CD4-positive, CD25-positive, alpha-beta regulatory T cell (primary cell): ENCODE measurements around the gene OAF. TPM values are rescaled to one million over a fixed set of nuclear protein-coding genes. Genes with fewer than 3 reads are reported as not detected.
"Not testable (repeated sequence)": the region's sequence is repeated elsewhere in the genome, so short reads cannot be mapped to it uniquely, and the experiment has no call there.

Source experiments
- ATAC-seq, 2 donors: fragments of 150-1000 bp; cut with Tn5 transposase; one replicate each; pipeline ENCODE4 v1.10.0; 2021; ENCODE audit warnings: low read depth in 2 of 2, moderate number of reproducible peaks in 2 of 2, moderate library complexity in 1 of 2
- DNase-seq, 3 donors: peaks; one replicate each; pipeline versions ENCODE4 v3.0.0 to v3.0.0-alpha.2; 2012 to 2022; ENCODE audit warnings: mixed read lengths in 1 of 3
- H3K27ac ChIP-seq: one replicate; pipeline ENCODE4 v1.7.0; 2013; ENCODE audit warnings: mild to moderate bottlenecking, low read length; ENCODE audit not compliant: insufficient read depth, poor library complexity, severe bottlenecking
- H3K27me3 ChIP-seq: one replicate; pipeline ENCODE4 v1.7.0; 2013; ENCODE audit warnings: low read length; ENCODE audit not compliant: control insufficient read depth, insufficient read depth
- H3K36me3 ChIP-seq: one replicate; pipeline ENCODE4 v1.7.0; 2013; ENCODE audit warnings: mild to moderate bottlenecking, low read length, moderate library complexity; ENCODE audit not compliant: control insufficient read depth, insufficient read depth
- H3K4me1 ChIP-seq: 2 replicates; pipeline ENCODE4 v1.7.0; 2013; ENCODE audit warnings: mild to moderate bottlenecking, low read length; ENCODE audit not compliant: insufficient read depth, control insufficient read depth, poor library complexity, severe bottlenecking
- H3K4me3 ChIP-seq: one replicate; pipeline ENCODE4 v1.7.0; 2013; ENCODE audit warnings: low read depth, mild to moderate bottlenecking, low read length, moderate library complexity
- H3K9me3 ChIP-seq, 2 experiments: 1 replicate in 1 of 2; 2 replicates in 1 of 2; pipeline ENCODE4 v1.7.0; 2013; ENCODE audit warnings: low read length in 2 of 2, mild to moderate bottlenecking in 1 of 2, moderate library complexity in 1 of 2; ENCODE audit not compliant: control insufficient read depth in 2 of 2
- H3K27ac Mint-ChIP-seq, 3 donors: one replicate each; pipeline ENCODE4 v1.8.0; 2020 to 2022; ENCODE audit warnings: mild to moderate bottlenecking in 3 of 3, mixed read lengths in 3 of 3, moderate library complexity in 2 of 3
- H3K27me3 Mint-ChIP-seq: one replicate; pipeline ENCODE4 v1.8.0; 2022; ENCODE audit warnings: mild to moderate bottlenecking, mixed read lengths
- H3K36me3 Mint-ChIP-seq: one replicate; pipeline ENCODE4 v1.8.0; 2020; ENCODE audit warnings: mixed read lengths
- H3K4me1 Mint-ChIP-seq, 4 donors: one replicate each; pipeline ENCODE4 v1.8.0; 2020 to 2022; ENCODE audit warnings: mixed read lengths in 4 of 4, mild to moderate bottlenecking in 1 of 4
- H3K4me3 Mint-ChIP-seq, 4 donors: one replicate each; pipeline ENCODE4 v1.8.0; 2020 to 2022; ENCODE audit warnings: mild to moderate bottlenecking in 4 of 4, mixed read lengths in 4 of 4, moderate library complexity in 3 of 4
- H3K9me3 Mint-ChIP-seq, 7 donors: one replicate each; pipeline ENCODE4 v1.8.0; 2020 to 2022; ENCODE audit warnings: mixed read lengths in 7 of 7, mild to moderate bottlenecking in 3 of 7, moderate library complexity in 2 of 7
- polyA plus RNA-seq, 4 donors: library from polyadenylated mRNA; unstranded; fragments of 300-500 nt; fragmentation: Illumina TruSeq; gene quantifications; one replicate each; pipeline ENCODE4 v1.2.3, GENCODE V29; 2021
- total RNA-seq: library from RNA; stranded (reverse); gene quantifications from one replicate; pipeline ENCODE4 v1.2.3, GENCODE V29; 2022

Gene OAF
- total and polyA plus RNA-seq, 5 donors from 2014 or later, result 0.38 to 1.2 (median 0.54) TPM

DNA sequence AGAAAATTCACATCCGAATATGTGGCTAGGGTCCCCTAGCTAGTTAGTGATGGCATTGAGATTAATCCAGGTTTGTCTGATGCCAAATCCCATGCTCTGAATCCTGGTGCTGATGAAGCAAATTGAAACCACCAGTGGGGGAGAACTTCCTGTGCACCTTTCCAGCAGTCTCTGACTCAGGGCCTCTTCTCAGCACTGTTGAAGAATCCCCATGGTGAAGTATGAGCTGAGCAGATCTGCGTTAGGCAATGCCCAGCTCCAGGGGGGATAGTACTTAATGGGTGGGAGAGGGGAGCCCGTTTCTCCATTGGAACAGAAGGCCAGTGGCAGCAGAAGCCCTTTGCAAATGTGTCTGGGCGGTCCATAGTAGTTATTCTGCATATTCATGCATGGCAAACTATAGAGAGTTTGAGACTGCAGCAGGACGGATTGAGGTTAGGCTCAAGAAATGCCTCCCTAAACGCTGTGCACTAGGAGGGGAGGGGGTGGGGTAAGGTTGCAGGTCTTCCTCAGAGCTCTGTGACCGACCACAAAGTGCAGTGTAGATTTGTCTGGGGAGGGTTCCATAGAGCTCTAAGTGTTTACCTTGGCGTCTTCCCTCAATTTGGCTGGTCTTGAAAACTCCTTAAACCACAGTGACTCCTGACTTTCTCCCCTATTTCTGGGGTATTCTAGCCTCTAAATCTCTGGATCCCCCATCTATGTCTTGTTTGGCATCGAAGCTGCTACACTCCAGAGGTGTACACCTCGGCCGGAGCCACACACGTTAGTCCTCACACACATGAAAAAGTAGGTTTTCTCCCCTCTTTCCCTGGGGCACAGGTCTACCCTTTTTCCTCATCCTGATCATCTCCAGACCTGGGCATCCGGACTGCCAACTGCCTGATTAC lies 33.9 kb downstream of the OAF start:
- Mint-ChIP-seq H3K4me1 (peaks cover 0 to 25% (median 14%) of the 10 kb centered on the region in 4 donors), H3K4me3 (no peak overlapping the region), H3K36me3 (no peaks in the 10 kb centered on the region), H3K27ac (peak overlapping the region in 1 of 3 donors; percentile 68), H3K27me3 (peaks cover 70% of the 10 kb centered on the region), H3K9me3 (peaks cover 0 to 1% (median 0%) of the 10 kb centered on the region in 7 donors)
- peaks cover 7% of the 10 kb centered on the region for H3K4me1 ChIP-seq
- DNase-seq (no peak), ATAC-seq (no peak)
- no peaks in the 10 kb centered on the region for H3K36me3 ChIP-seq
- no peaks in the 10 kb centered on the region for H3K9me3 ChIP-seq
- H3K27me3 ChIP-seq, result peaks cover 16% of the 10 kb centered on the region
- no peak overlapping the region for H3K27ac ChIP-seq
- H3K4me3 ChIP-seq, result no peak overlapping the region

GRCh38 chr11:120245434-120245833 lies 34.6 kb downstream of the OAF start:
- Histone ChIP-seq H3K4me3 (no peak overlapping the region), H3K27ac (no peak overlapping the region), H3K9me3 (no peaks in the 10 kb centered on the region), H3K4me1 (peaks cover 7% of the 10 kb centered on the region), H3K36me3 (no peaks in the 10 kb centered on the region), H3K27me3 (peaks cover 21% of the 10 kb centered on the region)
- Mint-ChIP-seq H3K4me3 (no peak overlapping the region), H3K9me3 (peaks cover 0 to 2% (median 0%) of the 10 kb centered on the region in 7 donors), H3K27me3 (peaks cover 68% of the 10 kb centered on the region), H3K27ac (no peak overlapping the region), H3K4me1 (peaks cover 0 to 25% (median 12%) of the 10 kb centered on the region in 4 donors), H3K36me3 (no peaks in the 10 kb centered on the region)
- ATAC-seq (no peak), DNase-seq (no peak)

GRCh38 chr11:120248551-120249278 lies 37.9 kb downstream of the OAF start:
- Mint-ChIP-seq H3K4me3 (no peak overlapping the region), H3K36me3 (no peaks in the 10 kb centered on the region), H3K27me3 (peaks cover 50% of the 10 kb centered on the region), H3K9me3 (peaks cover 0 to 2% (median 0%) of the 10 kb centered on the region in 7 donors), H3K27ac (no peak overlapping the region), H3K4me1 (peaks cover 0 to 25% (median 12%) of the 10 kb centered on the region in 4 donors)
- Histone ChIP-seq H3K27ac (no peak overlapping the region), H3K4me3 (no peak overlapping the region), H3K36me3 (no peaks in the 10 kb centered on the region), H3K4me1 (peaks cover 7% of the 10 kb centered on the region), H3K27me3 (peaks cover 17% of the 10 kb centered on the region), H3K9me3 (no peaks in the 10 kb centered on the region)
- ATAC-seq (peak; percentile 33 to 69), DNase-seq (peak in 1 of 3 donors; percentile 76)

GRCh38 chr11:120249279-120250262 lies 38.7 kb downstream of the OAF start:
- Histone ChIP-seq H3K4me3 (no peak overlapping the region), H3K4me1 (peaks cover 7% of the 10 kb centered on the region), H3K36me3 (no peaks in the 10 kb centered on the region), H3K27ac (no peak overlapping the region), H3K9me3 (no peaks in the 10 kb centered on the region), H3K27me3 (peaks cover 14% of the 10 kb centered on the region)
- ATAC-seq (no peak), DNase-seq (no peak)
- H3K27me3 Mint-ChIP-seq, result peaks cover 44% of the 10 kb centered on the region
- peaks cover 0 to 20% (median 12%) of the 10 kb centered on the region in 4 donors for H3K4me1 Mint-ChIP-seq
- H3K36me3 Mint-ChIP-seq, result no peaks in the 10 kb centered on the region
- peaks cover 0 to 2% (median 0%) of the 10 kb centered on the region in 7 donors for H3K9me3 Mint-ChIP-seq
- no peak overlapping the region for H3K4me3 Mint-ChIP-seq
- H3K27ac Mint-ChIP-seq, result no peak overlapping the region

- DNase-seq, H3K4me3 Mint-ChIP-seq, ATAC-seq, H3K4me1 Mint-ChIP-seq, H3K4me3 ChIP-seq, H3K36me3 ChIP-seq, H3K4me1 ChIP-seq, H3K27ac Mint-ChIP-seq, H3K27ac ChIP-seq, H3K9me3 Mint-ChIP-seq, H3K36me3 Mint-ChIP-seq, H3K9me3 ChIP-seq: not testable (repeated sequence)
- H3K27me3 Mint-ChIP-seq, result peaks cover 50% of the 10 kb centered on the region
- H3K27me3 ChIP-seq, result peaks cover 15% of the 10 kb centered on the region
Observed at GRCh38 chr11:120253377-120253776, 42.5 kb downstream of the OAF start.

GRCh38 chr11:120254788-120255518 lies 44.1 kb downstream of the OAF start:
- Mint-ChIP-seq H3K4me1 (no peaks in the 10 kb centered on the region), H3K9me3 (peaks cover 0 to 4% (median 0%) of the 10 kb centered on the region in 7 donors), H3K27ac (no peak overlapping the region), H3K27me3 (peaks cover 40% of the 10 kb centered on the region), H3K36me3 (no peaks in the 10 kb centered on the region), H3K4me3 (no peak overlapping the region)
- Histone ChIP-seq H3K4me1 (no peaks in the 10 kb centered on the region), H3K9me3 (no peaks in the 10 kb centered on the region), H3K27me3 (peaks cover 11% of the 10 kb centered on the region), H3K4me3 (no peak overlapping the region), H3K36me3 (no peaks in the 10 kb centered on the region), H3K27ac (no peak overlapping the region)
- ATAC-seq (no peak), DNase-seq (no peak)

- DNase-seq, result no peak
- Histone ChIP-seq H3K36me3 (no peaks in the 10 kb centered on the region), H3K27me3 (peaks cover 8% of the 10 kb centered on the region), H3K4me3 (no peak overlapping the region), H3K27ac (no peak overlapping the region), H3K4me1 (no peaks in the 10 kb centered on the region), H3K9me3 (no peaks in the 10 kb centered on the region)
- ATAC-seq, result no peak
- H3K36me3 Mint-ChIP-seq, result no peaks in the 10 kb centered on the region
- no peaks in the 10 kb centered on the region for H3K4me1 Mint-ChIP-seq
- peaks cover 0 to 4% (median 0%) of the 10 kb centered on the region in 7 donors for H3K9me3 Mint-ChIP-seq
- no peak overlapping the region for H3K27ac Mint-ChIP-seq
- H3K27me3 Mint-ChIP-seq, result peaks cover 40% of the 10 kb centered on the region
- no peak overlapping the region for H3K4me3 Mint-ChIP-seq
Observed at GRCh38 chr11:120255519-120255866, 44.7 kb downstream of the OAF start.
